Stimulated activated CD8-positive, alpha-beta memory T cell treated with anti-CD3 and anti-CD28 coated beads, Interleukin-2, amount 100 ng/mL, for 1 hour (primary cell): Measurements from ENCODE around the gene USP9Y.
"Not testable (repeated sequence)": the region's sequence is repeated elsewhere in the genome, so short reads cannot be mapped to it uniquely, and the experiment has no call there.

ENCODE experiments used
- DNase-seq, 2 donors: peaks; one replicate each; pipeline ENCODE4 v3.0.0-alpha.2; 2020; ENCODE audit warnings: low read depth in 2 of 2

USP9Y gene

GRCh38 chrY:12701181-12701695, at the start of gene USP9Y:
Gene USP9Y, plus strand, starts transcription at chrY:12701231. Its CDS starts 8,217 bp downstream, at chrY:12709448.
- no peak for DNase-seq

GRCh38 chrY:12651621-12652036, 49.4 kb upstream of the USP9Y start:
- no peak for DNase-seq

GRCh38 chrY:12661745-12662681, 39.0 kb upstream of the USP9Y start:
- DNase-seq, result peak in 1 of 2 donors; percentile 64

GRCh38 chrY:12662745-12663591, 38.1 kb upstream of the USP9Y start:
- DNase-seq, result no peak

GRCh38 chrY:12663845-12664244, 37.2 kb upstream of the USP9Y start:
- not testable (repeated sequence) for DNase-seq

- DNase-seq, result no peak
These were observed 22.9 kb upstream of the USP9Y start for GRCh38 chrY:12678111-12678510.

GRCh38 chrY:12681535-12681934, 19.5 kb upstream of the USP9Y start:
- DNase-seq, result no peak

GRCh38 chrY:12688337-12688736, 12.7 kb upstream of the USP9Y start:
- no peak for DNase-seq

- DNase-seq, result no peak
These were observed 944 bp upstream of the USP9Y start for GRCh38 chrY:12700087-12700486.

GRCh38 chrY:12702174-12702573, 1.1 kb downstream of the USP9Y start:
- DNase-seq, result no peak

GRCh38 chrY:12710460-12710859, 9.4 kb downstream of the USP9Y start:
- no peak for DNase-seq

- no peak for DNase-seq
These were observed 14.3 kb downstream of the USP9Y start for GRCh38 chrY:12715376-12715775.

- DNase-seq, result no peak
These were observed 28.7 kb downstream of the USP9Y start for GRCh38 chrY:12729746-12730145.

- no peak for DNase-seq
These were observed 32.6 kb downstream of the USP9Y start for GRCh38 chrY:12733625-12734024.

GRCh38 chrY:12734051-12734450, 33.0 kb downstream of the USP9Y start:
- DNase-seq, result no peak

GRCh38 chrY:12741414-12741813, 40.4 kb downstream of the USP9Y start:
- DNase-seq, result no peak

GRCh38 chrY:12742725-12743124, 41.7 kb downstream of the USP9Y start:
- DNase-seq, result no peak

- no peak for DNase-seq
These were observed 43.1 kb downstream of the USP9Y start for GRCh38 chrY:12744091-12744490.

- no peak for DNase-seq
These were observed 48.3 kb downstream of the USP9Y start for GRCh38 chrY:12749293-12749692.

- DNase-seq, result no peak
These were observed 51.8 kb downstream of the USP9Y start for GRCh38 chrY:12752856-12753255.

- DNase-seq, result no peak
These were observed 55.0 kb downstream of the USP9Y start for GRCh38 chrY:12756021-12756420.

GRCh38 chrY:12765976-12766375, 64.9 kb downstream of the USP9Y start:
- DNase-seq, result no peak
